ENCODE data around the gene PASD1. TPM values are rescaled to one million over a fixed set of nuclear protein-coding genes. Genes with fewer than 3 reads are reported as not detected.

The PASD1 gene, protein sequence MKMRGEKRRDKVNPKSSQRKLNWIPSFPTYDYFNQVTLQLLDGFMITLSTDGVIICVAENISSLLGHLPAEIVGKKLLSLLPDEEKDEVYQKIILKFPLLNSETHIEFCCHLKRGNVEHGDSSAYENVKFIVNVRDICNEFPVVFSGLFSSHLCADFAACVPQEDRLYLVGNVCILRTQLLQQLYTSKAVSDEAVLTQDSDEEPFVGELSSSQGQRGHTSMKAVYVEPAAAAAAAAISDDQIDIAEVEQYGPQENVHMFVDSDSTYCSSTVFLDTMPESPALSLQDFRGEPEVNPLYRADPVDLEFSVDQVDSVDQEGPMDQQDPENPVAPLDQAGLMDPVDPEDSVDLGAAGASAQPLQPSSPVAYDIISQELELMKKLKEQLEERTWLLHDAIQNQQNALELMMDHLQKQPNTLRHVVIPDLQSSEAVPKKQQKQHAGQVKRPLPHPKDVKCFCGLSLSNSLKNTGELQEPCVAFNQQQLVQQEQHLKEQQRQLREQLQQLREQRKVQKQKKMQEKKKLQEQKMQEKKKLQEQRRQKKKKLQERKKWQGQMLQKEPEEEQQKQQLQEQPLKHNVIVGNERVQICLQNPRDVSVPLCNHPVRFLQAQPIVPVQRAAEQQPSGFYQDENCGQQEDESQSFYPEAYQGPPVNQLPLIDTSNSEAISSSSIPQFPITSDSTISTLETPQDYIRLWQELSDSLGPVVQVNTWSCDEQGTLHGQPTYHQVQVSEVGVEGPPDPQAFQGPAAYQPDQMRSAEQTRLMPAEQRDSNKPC
- total RNA-seq, result under 1 TPM in 2 of 4 donors, not detected in 2; 0.11 to 0.13 TPM

DNA sequence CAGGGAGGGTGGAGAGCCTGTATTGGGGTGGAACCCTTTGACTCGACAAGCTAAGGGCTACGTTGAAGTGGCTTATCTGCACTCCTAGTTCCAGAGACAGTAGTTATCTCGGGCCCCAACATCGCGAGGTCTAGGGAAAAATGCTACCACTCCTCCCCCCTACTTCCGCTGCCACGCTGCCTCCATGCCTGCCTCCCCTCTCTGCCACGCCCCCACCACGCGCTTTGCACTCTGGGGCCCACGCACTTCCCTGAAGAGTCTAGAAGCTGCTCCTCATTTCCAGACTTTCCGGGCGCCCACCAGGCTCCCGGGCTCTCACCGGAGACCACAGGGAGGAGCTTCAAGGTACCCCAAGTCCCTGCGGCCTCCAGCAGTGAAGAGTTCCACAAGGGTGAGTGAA is at the start of gene PASD1:
TSS of gene PASD1 (plus strand) at position 227 of the 400 bp plus-strand sequence. CDS start 37,879 bp downstream, outside the sequence.
- intact Hi-C loops (cut with DNase I), result no loop called here
- H3K27me3 ChIP-seq, result no peaks in the 10 kb centered on the region
- TF ChIP-seq POLR2A (IDR thresholded peaks at IDR 0.05), result no peak
- TF ChIP-seq, protein P1, sequence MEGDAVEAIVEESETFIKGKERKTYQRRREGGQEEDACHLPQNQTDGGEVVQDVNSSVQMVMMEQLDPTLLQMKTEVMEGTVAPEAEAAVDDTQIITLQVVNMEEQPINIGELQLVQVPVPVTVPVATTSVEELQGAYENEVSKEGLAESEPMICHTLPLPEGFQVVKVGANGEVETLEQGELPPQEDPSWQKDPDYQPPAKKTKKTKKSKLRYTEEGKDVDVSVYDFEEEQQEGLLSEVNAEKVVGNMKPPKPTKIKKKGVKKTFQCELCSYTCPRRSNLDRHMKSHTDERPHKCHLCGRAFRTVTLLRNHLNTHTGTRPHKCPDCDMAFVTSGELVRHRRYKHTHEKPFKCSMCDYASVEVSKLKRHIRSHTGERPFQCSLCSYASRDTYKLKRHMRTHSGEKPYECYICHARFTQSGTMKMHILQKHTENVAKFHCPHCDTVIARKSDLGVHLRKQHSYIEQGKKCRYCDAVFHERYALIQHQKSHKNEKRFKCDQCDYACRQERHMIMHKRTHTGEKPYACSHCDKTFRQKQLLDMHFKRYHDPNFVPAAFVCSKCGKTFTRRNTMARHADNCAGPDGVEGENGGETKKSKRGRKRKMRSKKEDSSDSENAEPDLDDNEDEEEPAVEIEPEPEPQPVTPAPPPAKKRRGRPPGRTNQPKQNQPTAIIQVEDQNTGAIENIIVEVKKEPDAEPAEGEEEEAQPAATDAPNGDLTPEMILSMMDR (IDR thresholded peaks at IDR 0.05), result no peak
- no peak for DNase-seq
- 97% methylated on average over 11 to 14 of the region's 16 CpGs for WGBS, 2 donors
- H3K36me3 ChIP-seq, result no peaks in the 10 kb centered on the region
- no peak within 1 kb of the TSS for H3K27ac ChIP-seq
- H3K9me3 ChIP-seq, result no peaks in the 10 kb centered on the region
- no peaks in the 10 kb centered on the region for H3K4me1 ChIP-seq
- H3K4me3 ChIP-seq (replicated peaks in 1 of 3), result no peak within 1 kb of the TSS

GRCh38 chrX:151515237-151515636 is 48.2 kb upstream of the PASD1 start:
- no peaks in the 10 kb centered on the region for H3K27me3 ChIP-seq
- intact Hi-C loops (cut with DNase I), result no loop called here
- no peak for DNase-seq
- TF ChIP-seq, protein P1 (IDR thresholded peaks at IDR 0.05), result no peak
- no peak for TF ChIP-seq POLR2A (IDR thresholded peaks at IDR 0.05)
- H3K36me3 ChIP-seq, result no peaks in the 10 kb centered on the region
- H3K4me1 ChIP-seq, result no peaks in the 10 kb centered on the region
- no peaks in the 10 kb centered on the region for H3K9me3 ChIP-seq
- H3K27ac ChIP-seq, result no peak overlapping the region
- WGBS, 2 donors, result 80 to 94% methylated on average over 1 to 2 of the region's 2 CpGs
- no peak overlapping the region for H3K4me3 ChIP-seq (replicated peaks in 1 of 3)

DNA sequence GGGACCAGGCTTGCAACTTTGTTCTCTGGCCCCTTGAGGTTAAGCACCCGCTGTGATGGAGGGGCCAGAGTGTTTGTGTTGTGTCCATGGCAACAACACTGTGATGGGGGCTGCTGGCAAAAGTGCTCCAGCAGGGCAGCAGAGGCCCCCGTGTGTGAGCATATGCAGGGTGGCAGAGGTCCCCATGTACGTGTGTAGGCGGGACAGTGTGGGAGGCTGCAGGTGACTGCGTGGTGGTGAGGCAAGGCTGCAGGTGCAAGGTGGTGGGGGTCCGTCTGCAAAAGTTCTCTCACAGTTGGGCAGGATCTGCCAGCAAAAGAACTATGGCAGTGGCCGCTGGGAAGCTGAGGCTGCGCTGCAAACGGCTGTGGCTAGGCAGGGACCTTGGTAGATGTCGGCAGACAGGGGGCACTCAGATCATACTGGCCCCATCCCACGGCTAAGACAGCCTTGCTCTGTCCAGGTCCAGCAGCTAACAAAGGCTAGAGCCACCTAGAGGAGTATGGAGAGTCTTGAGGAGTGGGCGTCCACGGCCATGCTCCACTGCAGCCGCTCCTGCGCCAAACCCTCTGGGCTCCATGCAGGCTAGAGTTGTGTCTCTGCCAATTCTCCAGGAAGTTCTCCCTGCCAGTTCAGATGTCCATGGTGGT is 46.8 kb upstream of the PASD1 start:
- no peak for TF ChIP-seq POLR2A (IDR thresholded peaks at IDR 0.05)
- TF ChIP-seq, protein P1 (IDR thresholded peaks at IDR 0.05), result no peak
- 63 to 77% methylated on average over 5 to 7 of the region's 15 CpGs for WGBS, 2 donors

DNA sequence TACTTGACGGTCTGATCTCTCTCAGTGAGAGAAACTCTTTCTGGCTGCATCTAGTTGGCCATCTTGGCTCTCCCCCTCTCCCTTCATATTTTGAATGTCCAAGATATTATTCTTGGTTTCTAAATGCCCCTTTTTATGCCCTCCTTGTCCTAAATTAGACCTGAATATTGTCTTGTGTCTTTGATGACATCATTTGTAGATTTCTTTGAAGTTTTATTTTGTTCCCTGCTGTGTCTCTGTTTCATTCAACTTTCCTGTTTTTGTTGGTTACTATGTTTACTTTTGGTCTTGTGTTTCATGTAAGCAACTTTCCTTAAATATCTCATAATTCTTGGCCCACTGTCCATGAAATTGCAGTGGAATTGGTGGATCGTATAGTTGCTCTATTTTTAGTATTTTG is 46.1 kb upstream of the PASD1 start:
- DNase-seq, result no peak
- H3K9me3 ChIP-seq, result no peaks in the 10 kb centered on the region
- no peaks in the 10 kb centered on the region for H3K27me3 ChIP-seq
- 51 to 68% methylated on average over 2 of the region's 2 CpGs for WGBS, 2 donors
- H3K4me1 ChIP-seq, result no peaks in the 10 kb centered on the region
- no peak overlapping the region for H3K4me3 ChIP-seq (replicated peaks in 1 of 3)
- no peak for TF ChIP-seq POLR2A (IDR thresholded peaks at IDR 0.05)
- TF ChIP-seq, protein P1 (IDR thresholded peaks at IDR 0.05), result no peak
- no peaks in the 10 kb centered on the region for H3K36me3 ChIP-seq
- H3K27ac ChIP-seq, result no peak overlapping the region
- intact Hi-C loops (cut with DNase I), result no loop called here

More for the DNA sequence above, 46.8 kb upstream of the PASD1 start:
- no peak overlapping the region for H3K4me3 ChIP-seq (replicated peaks in 1 of 3)
- H3K36me3 ChIP-seq, result no peaks in the 10 kb centered on the region
- H3K27me3 ChIP-seq, result no peaks in the 10 kb centered on the region
- DNase-seq, result no peak
- no peak overlapping the region for H3K27ac ChIP-seq
- intact Hi-C loops (cut with DNase I), result no loop called here
- H3K9me3 ChIP-seq, result no peaks in the 10 kb centered on the region
- H3K4me1 ChIP-seq, result no peaks in the 10 kb centered on the region
